OCI-LY7 (cell line): Measurements from ENCODE around the gene SCRG1.

ENCODE experiments used
- CTCF ChIP-seq: fragments of 200-600 bp; sonication (generic); conservative IDR thresholded peaks from 2 replicates; pipeline ENCODE4 v1.5.1; 2014; ENCODE audit warnings: mild to moderate bottlenecking, antibody characterized with exemption, low read length, moderate library complexity, mixed read lengths
- EZH2phosphoT487 ChIP-seq: fragments of 200-600 bp; sonication (generic); IDR thresholded peaks from 2 replicates; pipeline ENCODE4 v1.6.1; 2018; ENCODE audit warnings: low read depth, borderline replicate concordance, mild to moderate bottlenecking, mixed run types, antibody characterized with exemption, low read length, moderate library complexity, mixed read lengths

- TF ChIP-seq CTCF (no peak), EZH2phosphoT487 (no peak)
Measured at GRCh38 chr4:173380987-173381386, 17.9 kb downstream of the SCRG1 start.
